Ovary (tissue), 9 donors: ENCODE data around the gene FLYWCH1. TPM values are rescaled to one million over a fixed set of nuclear protein-coding genes. Genes with fewer than 3 reads are reported as not detected.

Source experiments
- DNase-seq, 5 donors: peaks; one replicate each; pipeline ENCODE4 v3.0.0-alpha.2; 2019 to 2020
- H3K27ac ChIP-seq, 2 donors: fragments of 200-600 bp; one replicate each; pipeline versions ENCODE4 v1.5.1 to v1.8.0; 2019 to 2022
- H3K27me3 ChIP-seq: fragments of 200-600 bp; one replicate; pipeline ENCODE4 v1.8.0; 2022
- H3K36me3 ChIP-seq: fragments of 200-600 bp; sonication (generic); one replicate; pipeline ENCODE4 v1.5.1; 2019
- H3K4me1 ChIP-seq: one replicate; pipeline ENCODE4 v1.8.1; 2013; ENCODE audit warnings: mild to moderate bottlenecking, moderate library complexity; ENCODE audit not compliant: insufficient read depth
- H3K4me3 ChIP-seq: fragments of 200-600 bp; sonication (generic); one replicate; pipeline ENCODE4 v1.5.1; 2017
- H3K9me3 ChIP-seq, 2 donors: fragments of 200-600 bp in 1 of 2; sonication (generic) in 1 of 2; one replicate each; pipeline versions ENCODE4 v1.5.1 to v1.8.1; 2013 to 2019; ENCODE audit warnings: mild to moderate bottlenecking in 1 of 2, moderate library complexity in 1 of 2
- CTCF ChIP-seq, 3 donors: fragments of 450-650 bp in 2 of 3; fragments of 200-600 bp in 1 of 3; IDR thresholded peaks; one replicate each; pipeline versions ENCODE4 v1.5.1 to v1.8.0; 2016 to 2022; ENCODE audit warnings: antibody characterized with exemption in 3 of 3, mild to moderate bottlenecking in 1 of 3
- EP300 ChIP-seq: sonication (generic); formaldehyde crosslinking; IDR thresholded peaks from one replicate; pipeline ENCODE4 v1.6.1; 2017; ENCODE audit warnings: antibody characterized with exemption
- POLR2A ChIP-seq: fragments of 450-650 bp; IDR thresholded peaks from one replicate; pipeline ENCODE4 v1.6.1; 2017; ENCODE audit warnings: antibody characterized with exemption, mild to moderate bottlenecking, moderate library complexity
- WGBS, 3 donors: extraction: QIAGEN DNeasy Blood & Tissue Kit in 1 of 3; methylation state at CpG; one replicate each; pipeline versions ENCODE4 v1.1.5 to v1.1.7; 2013 to 2017; 5-methylcytosine and 5-hydroxymethylcytosine counted together
- intact Hi-C, 4 donors: fragments of 100-400 bp; cut with DNase I; formaldehyde crosslinking; loops; one replicate each; pipeline versions ENCODE4 v1.11.0 to v1.15.1; 2022 to 2023
- polyA plus RNA-seq, 2 donors: library from polyadenylated mRNA; stranded (reverse); fragments of 200-250 nt in 1 of 2; fragments of 350-450 nt in 1 of 2; fragmentation: Illumina TruSeq in 1 of 2; extraction: RNeasy Lipid Tissue Mini Kit (QIAGEN cat#74804) in 1 of 2; gene quantifications; one replicate each; pipeline ENCODE4 v1.2.3, GENCODE V29; 2013 to 2014
- total RNA-seq, 7 donors: library from RNA; depleted of rRNA in 2 of 7; stranded (reverse); fragments of >200 nt in 2 of 7; fragmentation: NEBNext Ultra II Directional in 3 of 7; extraction: Animal tissue kit (Norgen Biotek cat#: 25700) in 3 of 7; gene quantifications; one replicate each; pipeline versions ENCODE4 v1.1.0 to v1.2.4, GENCODE V29; 2016 to 2023
- donor health status: DM: no; HTN: no; CAD: no; lungs with moderate emphysema.
- donor health status: DM: no; HTN: no; CAD: no.
- donor health status: Bipolar disorder and iron deficiency.
- donor health status: DM: yes; HTN: yes; CAD: no.
- donor health status: DM: no; HTN: no; CAD: no.
- donor health status: DM: yes; HTN: yes; CAD: no.

Gene FLYWCH1
- total and polyA plus RNA-seq, 9 donors: 2.2 to 66.9 (median 39.0) TPM

DNA sequence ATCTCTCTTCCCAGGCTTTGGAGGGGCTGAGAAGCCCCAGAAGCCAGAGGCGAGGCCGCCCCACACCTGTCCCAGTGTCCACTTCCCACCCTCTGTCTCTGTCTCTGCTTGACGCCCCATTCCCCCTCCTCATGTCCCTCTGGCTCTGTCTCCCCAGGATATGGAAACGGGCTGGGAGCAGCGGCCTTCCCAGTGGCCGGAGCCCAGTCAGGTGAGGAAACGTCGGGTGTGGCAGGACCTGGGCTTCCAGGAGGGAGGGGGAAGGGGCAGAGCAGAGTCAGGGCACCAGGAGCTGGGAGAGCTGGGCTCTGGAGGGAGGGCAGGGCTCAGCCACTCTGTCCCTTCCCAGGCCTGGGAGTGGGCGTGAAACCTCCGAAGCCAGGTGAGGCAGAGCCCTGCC is 79.2 kb downstream of the FLYWCH1 start:
- intact Hi-C loops: no loop called here
- Histone ChIP-seq H3K27me3 (no peaks in the 10 kb centered on the region), H3K36me3 (no peaks in the 10 kb centered on the region), H3K4me1 (no peaks in the 10 kb centered on the region), H3K4me3 (no peak overlapping the region), H3K9me3 (no peaks in the 10 kb centered on the region), H3K27ac (no peak overlapping the region)
- TF ChIP-seq EP300 (no peak), CTCF (IDR thresholded peaks at IDR 0.05) (no peak), POLR2A (no peak)
- DNase-seq: no peak
- 64 to 67% (median 65%) methylated on average over 10 of the region's 10 CpGs for WGBS, 3 donors

DNA sequence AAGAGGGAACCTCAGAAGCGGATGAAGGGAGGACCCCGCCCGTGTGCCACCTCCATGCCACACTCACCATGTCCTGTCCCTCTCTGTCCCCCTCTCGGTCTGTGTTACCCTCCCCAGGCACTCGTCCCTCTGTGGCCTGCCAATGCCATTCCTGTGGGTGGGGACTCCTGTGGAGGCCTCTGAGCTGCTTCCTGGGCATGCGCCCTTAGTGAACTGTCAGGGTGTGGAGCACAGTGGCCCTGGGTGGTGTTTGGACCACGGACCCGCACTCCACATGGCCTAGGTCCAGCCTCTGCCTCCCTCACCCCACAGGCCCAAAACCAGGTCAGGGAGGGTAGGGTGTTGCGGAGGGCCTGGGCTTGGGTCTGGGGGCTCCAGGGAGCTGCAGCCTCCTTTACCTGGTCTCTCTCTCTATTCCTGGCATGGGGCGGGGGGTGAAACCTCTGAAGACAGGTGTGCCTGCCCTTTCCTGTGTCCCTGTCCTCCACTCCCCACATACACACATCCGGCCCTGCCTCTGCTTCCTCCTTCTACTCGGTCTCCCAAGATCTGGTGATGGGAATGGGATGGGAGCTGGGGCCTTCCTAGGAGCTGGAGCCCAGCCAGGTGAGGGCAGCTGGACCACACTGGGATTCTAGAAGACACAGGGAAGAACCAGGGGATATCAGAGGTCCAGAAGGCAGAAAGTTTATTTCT is 80.0 kb downstream of the FLYWCH1 start:
- TF ChIP-seq POLR2A (no peak), CTCF (IDR thresholded peaks at IDR 0.05) (no peak)
- 82 to 85% (median 85%) methylated on average over 12 of the region's 12 CpGs for WGBS, 3 donors

GRCh38 chr16:2992383-2993081 is 80.8 kb downstream of the FLYWCH1 start:
- no peaks in the 10 kb centered on the region for H3K9me3 ChIP-seq
- no peak for DNase-seq
- no peak overlapping the region for H3K27ac ChIP-seq
- H3K4me3 ChIP-seq: no peak overlapping the region
- no peak for TF ChIP-seq EP300
- no peaks in the 10 kb centered on the region for H3K4me1 ChIP-seq
- WGBS, 3 donors: 84 to 87% (median 86%) methylated on average over 14 of the region's 14 CpGs
- H3K36me3 ChIP-seq: no peaks in the 10 kb centered on the region
- intact Hi-C loops: no loop called here
- no peaks in the 10 kb centered on the region for H3K27me3 ChIP-seq

More for the DNA sequence above, 80.0 kb downstream of the FLYWCH1 start:
- Histone ChIP-seq H3K27ac (no peak overlapping the region), H3K9me3 (no peaks in the 10 kb centered on the region), H3K27me3 (no peaks in the 10 kb centered on the region), H3K36me3 (no peaks in the 10 kb centered on the region), H3K4me3 (no peak overlapping the region), H3K4me1 (no peaks in the 10 kb centered on the region)
- DNase-seq: no peak
- intact Hi-C loops: no loop called here

DNA sequence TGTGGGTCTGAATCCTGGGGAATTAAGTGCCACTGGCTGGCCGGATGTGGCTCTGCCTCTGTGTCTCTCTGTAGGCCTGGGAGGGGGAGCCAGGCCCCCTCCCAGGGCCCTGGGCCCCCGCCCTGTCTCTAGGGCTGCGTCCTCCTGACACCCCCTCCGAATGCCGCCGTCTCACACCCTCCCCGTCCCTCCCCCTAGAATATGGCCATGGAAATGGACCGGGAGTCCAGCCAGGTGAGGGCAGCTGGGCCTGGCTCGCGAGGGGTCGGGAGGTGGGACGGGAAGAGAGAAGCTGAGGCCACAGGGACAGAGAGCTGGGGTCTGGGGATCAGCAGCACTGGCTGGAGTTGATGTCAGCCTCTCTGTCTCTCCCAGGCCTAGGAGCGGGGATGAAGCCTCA is 84.6 kb downstream of the FLYWCH1 start:
- Histone ChIP-seq H3K27ac (no peak overlapping the region), H3K36me3 (no peaks in the 10 kb centered on the region), H3K4me3 (no peak overlapping the region), H3K27me3 (no peaks in the 10 kb centered on the region), H3K9me3 (no peaks in the 10 kb centered on the region), H3K4me1 (no peaks in the 10 kb centered on the region)
- no peak for DNase-seq
- 39 to 51% (median 47%) methylated on average over 13 of the region's 13 CpGs for WGBS, 3 donors
- intact Hi-C loops: no loop called here
- TF ChIP-seq CTCF (IDR thresholded peaks at IDR 0.05) (no peak), EP300 (no peak), POLR2A (no peak)

DNA sequence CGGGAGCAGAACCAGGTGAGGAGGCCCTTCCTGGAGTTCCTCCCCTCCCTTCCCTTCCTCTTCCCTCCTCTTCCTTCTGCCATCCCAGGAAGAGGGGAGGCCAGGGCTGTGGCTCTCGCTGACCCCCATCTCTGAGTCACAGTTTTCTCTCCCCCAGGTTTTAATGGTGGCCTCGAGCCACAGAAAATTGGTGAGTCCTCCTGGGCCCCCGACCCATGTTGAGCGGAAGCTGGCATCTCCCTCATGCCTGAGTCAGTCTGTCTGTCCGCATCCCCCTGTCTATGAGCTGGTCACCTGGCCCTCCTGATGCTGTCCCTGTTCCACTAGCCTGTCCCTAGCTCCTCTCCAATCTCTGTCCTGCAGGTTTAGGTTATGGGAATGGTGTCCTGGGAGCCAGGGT is 88.2 kb downstream of the FLYWCH1 start:
- no peak for DNase-seq
- Histone ChIP-seq H3K4me1 (no peaks in the 10 kb centered on the region), H3K36me3 (no peaks in the 10 kb centered on the region), H3K27me3 (no peaks in the 10 kb centered on the region), H3K27ac (no peak overlapping the region), H3K4me3 (no peak overlapping the region), H3K9me3 (no peaks in the 10 kb centered on the region)
- intact Hi-C loops: no loop called here
- TF ChIP-seq POLR2A (no peak), EP300 (no peak), CTCF (IDR thresholded peaks at IDR 0.05) (no peak)
- 67 to 76% (median 71%) methylated on average over 6 of the region's 6 CpGs for WGBS, 3 donors
